Mesodermal cell (in vitro differentiated cells): ENCODE results near the gene DAPK1.

ENCODE experiments used
- H3K27ac ChIP-seq: 2 replicates; pipeline ENCODE4 v1.7.0; 2013; ENCODE audit warnings: mild to moderate bottlenecking, low read depth, low read length, moderate library complexity; ENCODE audit not compliant: severe bottlenecking
- H3K36me3 ChIP-seq: 2 replicates; pipeline ENCODE4 v1.7.1; 2013; ENCODE audit warnings: mild to moderate bottlenecking, low read length, moderate library complexity; ENCODE audit not compliant: control insufficient read depth, insufficient read depth
- H3K4me1 ChIP-seq: one replicate; pipeline ENCODE4 v1.7.1; 2013; ENCODE audit warnings: mild to moderate bottlenecking, low read length; ENCODE audit not compliant: insufficient read depth, control insufficient read depth, poor library complexity, severe bottlenecking
- H3K4me3 ChIP-seq: 2 replicates; pipeline ENCODE4 v1.7.0; 2013; ENCODE audit warnings: low read length, control low read depth, mild to moderate bottlenecking; ENCODE audit not compliant: insufficient read depth, poor library complexity, severe bottlenecking; ENCODE audit errors: extremely low read depth
- H3K9me3 ChIP-seq: 2 replicates; pipeline ENCODE4 v1.7.1; 2013; ENCODE audit warnings: mild to moderate bottlenecking, low read length, moderate library complexity; ENCODE audit not compliant: control insufficient read depth
- WGBS, 2 experiments: methylation state at CpG; one replicate each; pipeline ENCODE4 v1.1.5; 2013; ENCODE audit warnings: missing lambda C conversion rate in 2 of 2; ENCODE audit not compliant: insufficient coverage in 2 of 2; 5-methylcytosine and 5-hydroxymethylcytosine counted together

Gene DAPK1

DNA sequence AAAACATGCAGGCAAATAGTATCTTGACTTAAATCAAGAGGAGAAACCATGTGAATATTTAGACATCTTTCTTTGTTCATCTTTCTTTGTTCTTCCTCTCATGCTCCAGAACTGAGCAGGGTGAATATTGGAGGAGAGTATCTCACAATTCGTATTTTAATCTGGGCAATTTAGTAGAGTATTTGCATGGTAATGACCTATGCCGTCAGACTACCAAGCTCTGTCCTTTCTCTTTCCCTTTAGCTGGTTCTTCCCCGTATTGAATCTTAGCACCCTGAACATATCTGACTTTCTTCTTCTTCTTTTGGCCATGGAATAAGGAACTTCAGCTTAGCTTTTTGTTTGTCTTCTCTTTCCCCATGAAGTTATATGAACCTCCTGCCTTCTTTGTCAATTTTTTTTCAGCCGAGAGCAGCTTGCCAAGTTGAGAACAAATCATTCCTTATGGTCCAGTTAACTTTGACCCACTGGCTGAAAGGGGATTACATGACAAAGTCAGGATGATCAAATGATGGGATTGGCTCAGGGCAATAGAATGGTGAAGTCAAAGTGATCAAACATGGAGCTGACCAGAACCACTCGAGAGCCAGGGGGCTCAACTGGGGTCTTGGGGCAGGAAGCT is 95.8 kb downstream of the DAPK1 start:
- whole genome bisulfite sequencing, 2 experiments, result 92 to 96% methylated on average over 3 of the region's 5 CpGs
- Histone ChIP-seq H3K9me3 (no peaks in the 10 kb centered on the region), H3K4me3 (no peak overlapping the region), H3K4me1 (peaks cover 13% of the 10 kb centered on the region), H3K36me3 (no peaks in the 10 kb centered on the region), H3K27ac (no peak overlapping the region)

DNA sequence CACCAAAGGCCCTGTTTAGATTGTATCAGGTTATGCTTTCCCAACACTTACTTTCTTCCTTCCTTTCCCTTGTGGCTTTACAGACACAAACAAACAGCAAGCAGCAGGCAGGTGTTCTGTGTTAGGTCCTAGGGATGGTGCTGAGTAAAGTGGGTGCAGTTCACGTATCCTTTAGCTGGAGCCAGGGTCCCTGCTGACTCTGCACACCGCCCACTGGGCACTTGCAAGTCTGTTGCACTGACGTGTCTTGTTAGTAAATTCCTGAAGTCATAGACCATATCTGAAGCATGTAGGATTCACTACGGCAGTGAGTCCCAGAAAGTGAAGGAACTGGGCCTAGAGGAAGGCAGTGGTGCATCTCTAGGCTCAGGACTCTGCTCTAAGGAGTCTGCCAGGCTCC is 96.5 kb downstream of the DAPK1 start:
- Histone ChIP-seq H3K4me3 (no peak overlapping the region), H3K36me3 (no peaks in the 10 kb centered on the region), H3K4me1 (peaks cover 16% of the 10 kb centered on the region), H3K9me3 (no peaks in the 10 kb centered on the region), H3K27ac (no peak overlapping the region)
- WGBS, 2 experiments, result 94 to 100% methylated on average over 3 to 4 of the region's 4 CpGs

DNA sequence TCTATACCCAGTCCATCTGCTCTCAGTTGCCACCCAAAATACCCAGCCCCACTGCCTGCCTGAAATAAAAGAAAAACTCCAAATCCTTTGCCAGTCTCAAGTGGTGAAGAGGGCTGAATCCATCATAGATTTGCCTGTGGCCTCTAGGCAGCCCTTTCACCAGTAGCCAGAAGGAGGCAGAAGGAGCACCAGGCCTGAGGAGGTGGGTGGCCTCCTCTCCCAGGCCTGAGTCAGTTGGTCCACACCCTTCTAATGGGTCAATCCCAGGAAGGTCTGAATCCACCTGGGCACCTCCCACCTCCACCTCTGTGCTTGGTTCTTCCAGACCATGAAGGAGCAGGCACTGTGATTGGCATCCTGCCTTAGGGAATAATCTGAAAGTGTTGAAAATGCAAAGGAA is 97.0 kb downstream of the DAPK1 start:
- H3K27ac ChIP-seq, result no peak overlapping the region
- H3K36me3 ChIP-seq, result no peaks in the 10 kb centered on the region
- H3K4me1 ChIP-seq, result peaks cover 21% of the 10 kb centered on the region
- H3K4me3 ChIP-seq, result no peak overlapping the region
- H3K9me3 ChIP-seq, result no peaks in the 10 kb centered on the region

DNA sequence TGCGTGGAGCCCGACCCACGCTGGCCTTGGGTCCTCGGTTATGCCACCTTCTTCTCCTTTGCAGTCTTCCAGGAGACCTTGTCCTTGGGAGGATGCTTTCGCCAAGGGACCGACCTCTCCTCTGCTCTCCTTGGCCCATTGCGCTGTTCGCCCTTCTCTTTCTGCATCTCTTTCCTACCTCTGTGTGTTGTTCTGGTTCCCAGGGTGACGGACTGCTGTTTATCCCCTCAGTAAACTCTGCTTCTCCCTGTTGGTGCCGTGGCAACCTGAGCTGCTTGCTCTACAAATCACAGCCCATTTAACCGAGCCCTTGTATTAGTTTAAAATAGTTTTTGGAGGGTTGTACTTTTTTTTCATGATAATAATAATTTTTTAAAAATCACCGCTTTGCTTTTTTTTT is 97.9 kb downstream of the DAPK1 start:
- Histone ChIP-seq H3K9me3 (no peaks in the 10 kb centered on the region), H3K27ac (no peak overlapping the region), H3K36me3 (no peaks in the 10 kb centered on the region), H3K4me1 (peaks cover 30% of the 10 kb centered on the region), H3K4me3 (no peak overlapping the region)
- 95 to 96% methylated on average over 8 of the region's 12 CpGs for WGBS, 2 experiments

DNA sequence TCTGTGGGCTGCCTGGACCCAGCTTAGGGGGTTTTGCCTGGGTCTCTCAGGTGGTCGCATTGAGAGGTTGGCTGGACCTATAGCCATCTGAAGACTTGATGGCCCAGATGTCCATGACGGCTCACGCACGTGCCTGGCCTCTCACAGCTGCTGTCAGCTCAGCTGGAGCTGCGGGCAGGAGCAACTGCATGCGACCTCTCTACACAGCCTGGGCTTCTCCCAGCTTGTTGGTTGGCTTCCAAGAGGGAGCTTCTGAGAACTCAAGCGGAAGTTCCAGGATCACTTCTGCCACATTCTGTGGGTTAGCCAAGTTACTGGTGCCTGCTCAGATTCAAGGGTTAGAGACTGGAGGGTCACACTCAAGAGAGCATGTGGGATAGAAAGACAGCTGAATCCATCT is 99.2 kb downstream of the DAPK1 start:
- Histone ChIP-seq H3K4me3 (no peak overlapping the region), H3K9me3 (no peaks in the 10 kb centered on the region), H3K27ac (no peak overlapping the region), H3K36me3 (no peaks in the 10 kb centered on the region), H3K4me1 (peaks cover 36% of the 10 kb centered on the region)
- WGBS, 2 experiments, result 95 to 100% methylated on average over 2 to 7 of the region's 7 CpGs

- H3K27ac ChIP-seq, result peak overlapping the region; percentile 45
- 79 to 81% methylated on average over 6 of the region's 13 CpGs for WGBS, 2 experiments
- H3K36me3 ChIP-seq, result no peaks in the 10 kb centered on the region
- H3K9me3 ChIP-seq, result no peaks in the 10 kb centered on the region
- H3K4me3 ChIP-seq, result no peak overlapping the region
- H3K4me1 ChIP-seq, result peaks cover 36% of the 10 kb centered on the region
These were observed 100.2 kb downstream of the DAPK1 start for GRCh38 chr9:87597710-87598443.

- Histone ChIP-seq H3K27ac (peak overlapping the region; percentile 78), H3K36me3 (peaks cover 4% of the 10 kb centered on the region), H3K4me1 (peaks cover 41% of the 10 kb centered on the region), H3K9me3 (no peaks in the 10 kb centered on the region), H3K4me3 (no peak overlapping the region)
- 97% methylated on average over 7 to 11 of the region's 17 CpGs for WGBS, 2 experiments
These were observed 102.4 kb downstream of the DAPK1 start for GRCh38 chr9:87599901-87600610.

DNA sequence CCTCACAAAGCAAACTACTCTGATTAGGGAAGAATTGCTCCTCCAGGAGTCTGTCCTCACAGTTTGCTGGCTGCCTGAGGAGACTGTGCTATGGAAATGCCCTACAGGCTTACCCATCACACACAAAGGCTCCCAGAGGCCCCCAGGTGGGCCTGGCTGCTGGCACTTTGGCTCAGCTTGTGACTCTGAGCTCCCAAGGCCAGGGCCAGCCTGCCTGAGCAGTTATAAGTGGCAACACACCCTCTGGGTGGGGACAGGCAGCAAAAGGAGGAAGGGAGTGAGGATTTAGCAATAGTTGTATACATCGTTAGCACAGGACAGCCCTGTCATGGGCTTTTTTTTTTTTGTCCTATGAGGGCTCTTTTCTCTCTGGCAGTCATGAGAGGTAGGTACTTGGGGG is 103.5 kb downstream of the DAPK1 start:
- Histone ChIP-seq H3K27ac (peak overlapping the region; percentile 8), H3K4me1 (peaks cover 44% of the 10 kb centered on the region), H3K4me3 (no peak overlapping the region), H3K36me3 (peaks cover 16% of the 10 kb centered on the region), H3K9me3 (no peaks in the 10 kb centered on the region)
- 88 to 100% methylated on average over 1 of the region's 1 CpG for WGBS, 2 experiments

DNA sequence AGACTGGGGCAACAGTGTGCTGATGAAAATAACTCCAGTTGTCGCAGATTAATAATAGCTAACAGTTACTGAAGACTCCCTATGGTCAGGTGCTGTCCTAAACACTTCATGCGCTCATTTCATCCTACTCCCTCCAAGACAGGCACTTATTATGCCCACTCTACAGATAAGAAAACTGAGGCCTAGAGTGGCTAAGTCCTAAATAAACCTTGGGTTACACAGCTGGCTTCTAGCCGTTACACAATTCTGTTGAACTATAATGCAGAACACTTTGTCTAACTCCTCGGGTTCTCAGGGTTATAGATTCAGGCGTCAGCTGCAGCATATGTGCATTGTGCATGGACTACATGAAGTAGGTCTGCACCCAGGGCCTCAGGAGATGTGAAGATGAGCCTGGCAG is 103.9 kb downstream of the DAPK1 start:
- no peaks in the 10 kb centered on the region for H3K9me3 ChIP-seq
- WGBS, 2 experiments, result 60 to 78% methylated on average over 3 to 5 of the region's 5 CpGs
- H3K36me3 ChIP-seq, result peaks cover 16% of the 10 kb centered on the region
- H3K4me3 ChIP-seq, result no peak overlapping the region
- peaks cover 46% of the 10 kb centered on the region for H3K4me1 ChIP-seq
- no peak overlapping the region for H3K27ac ChIP-seq

DNA sequence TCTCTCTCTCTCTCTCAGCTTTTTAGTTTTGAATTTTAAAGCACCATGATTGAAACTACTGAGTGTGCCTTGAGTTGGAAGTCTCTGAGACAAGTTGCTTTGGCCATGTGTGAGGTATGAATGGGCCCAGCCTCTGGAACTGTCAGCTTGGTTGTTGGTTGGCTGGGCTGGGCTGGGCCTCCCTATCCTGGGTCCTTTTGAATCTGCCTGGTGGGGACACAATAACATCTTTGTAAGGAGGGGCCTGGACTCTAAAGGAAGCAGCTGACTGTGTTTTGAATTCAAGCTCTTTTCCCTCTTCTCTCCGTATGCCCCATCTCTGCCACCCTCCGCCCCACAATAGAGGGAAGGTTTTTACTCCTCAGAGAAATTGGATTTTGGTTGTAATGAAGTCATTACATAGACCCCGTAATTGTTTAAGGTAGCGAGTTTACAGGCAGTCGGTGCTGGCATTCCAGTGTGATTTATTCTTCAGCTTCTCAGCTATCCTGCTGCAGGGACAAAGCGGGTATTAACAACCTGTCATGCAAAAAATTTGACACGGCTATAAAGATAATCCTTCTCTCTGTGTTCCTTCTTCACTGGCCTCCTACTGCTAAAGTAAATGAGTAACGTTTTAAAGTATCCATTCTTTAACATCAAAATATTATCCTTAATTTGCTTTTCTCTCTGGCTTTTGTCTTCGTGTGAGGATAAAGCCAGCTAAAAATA is 105.4 kb downstream of the DAPK1 start:
- H3K4me1 ChIP-seq, result peaks cover 42% of the 10 kb centered on the region
- 82 to 100% methylated on average over 5 to 6 of the region's 9 CpGs for WGBS, 2 experiments
- H3K36me3 ChIP-seq, result peaks cover 27% of the 10 kb centered on the region
- no peaks in the 10 kb centered on the region for H3K9me3 ChIP-seq
- H3K27ac ChIP-seq, result no peak overlapping the region
- H3K4me3 ChIP-seq, result no peak overlapping the region
